Activated CD8-positive, alpha-beta T cell treated with anti-CD3 and anti-CD28 coated beads for 36 hours (primary cell): Measurements from ENCODE around the gene SLITRK6. TPM values are rescaled to one million over a fixed set of nuclear protein-coding genes. Genes with fewer than 3 reads are reported as not detected.
"Not testable (repeated sequence)": the region's sequence is repeated elsewhere in the genome, so short reads cannot be mapped to it uniquely, and the experiment has no call there.

Source experiments
- ATAC-seq: fragments of 200-7000 bp; cut with Tn5 transposase; one replicate; pipeline ENCODE4 v1.10.0; 2021; ENCODE audit warnings: mild to moderate bottlenecking, moderate library complexity
- CTCF ChIA-PET: fragments of 350-600 bp; sonication (Branson Sonifier 250); formaldehyde crosslinking; loops from one replicate; lab custom pipeline; 2021; ENCODE audit warnings: antibody characterized with exemption; lab: Charles Lee
- POLR2A ChIA-PET: fragments of 350-600 bp; sonication (Branson Sonifier 250); formaldehyde crosslinking; loops from one replicate; lab custom pipeline; 2021; ENCODE audit warnings: antibody characterized with exemption; lab: Charles Lee
- DNase-seq: peaks from one replicate; pipeline ENCODE4 v3.0.0-alpha.2; 2020
- H3K27ac Mint-ChIP-seq: one replicate; pipeline ENCODE4 v1.8.0; 2021; ENCODE audit warnings: mild to moderate bottlenecking, mixed read lengths
- H3K27me3 Mint-ChIP-seq: one replicate; pipeline ENCODE4 v1.8.0; 2021; ENCODE audit warnings: mixed read lengths
- H3K36me3 Mint-ChIP-seq: one replicate; pipeline ENCODE4 v1.8.0; 2021; ENCODE audit warnings: low read depth, mixed read lengths
- H3K4me1 Mint-ChIP-seq: one replicate; pipeline ENCODE4 v1.8.0; 2021; ENCODE audit warnings: low read depth, mixed read lengths
- H3K4me3 Mint-ChIP-seq: one replicate; pipeline ENCODE4 v1.8.0; 2021; ENCODE audit warnings: mild to moderate bottlenecking, moderate library complexity, mixed read lengths
- H3K9me3 Mint-ChIP-seq: one replicate; pipeline ENCODE4 v1.8.0; 2021; ENCODE audit warnings: mixed read lengths
- intact Hi-C: fragments of 100-400 bp; cut with micrococcal nuclease; formaldehyde crosslinking; loops from one replicate; pipeline ENCODE4 v1.10.0; 2022
- total RNA-seq, 2 experiments: library from RNA; stranded (reverse); gene quantifications; one replicate each; pipeline ENCODE4 v1.2.3, GENCODE V29; 2021
- TF ChIP-seq, protein P1 (sequence below): fragments of 200-600 bp; IDR thresholded peaks from one replicate; pipeline ENCODE4 v1.8.0; 2022; ENCODE audit warnings: antibody characterized with exemption, mild to moderate bottlenecking

Gene SLITRK6
- total RNA-seq, 2 experiments from 2014 or later = not detected

DNA sequence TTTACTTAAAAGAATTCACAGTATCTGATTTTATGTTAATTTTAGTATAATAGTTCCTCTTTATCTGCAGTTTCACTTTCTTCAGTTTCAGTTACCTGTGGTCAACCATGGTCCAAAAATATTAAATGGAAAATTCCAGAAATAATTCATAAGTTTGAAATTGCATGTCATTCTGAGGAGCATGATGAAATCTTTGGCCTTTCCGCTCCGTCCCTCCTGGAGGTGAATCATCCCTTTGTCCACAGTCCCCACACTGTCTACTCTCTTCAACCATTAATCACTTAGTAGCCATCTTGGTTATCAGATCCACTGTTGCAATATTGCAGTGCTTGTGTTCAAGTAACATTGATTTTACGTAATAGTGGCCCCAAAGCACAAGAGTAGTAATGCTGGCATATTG, 26.9 kb downstream of the SLITRK6 start:
- Mint-ChIP-seq H3K36me3 (no peaks in the 10 kb centered on the region), H3K9me3 (peaks cover 4% of the 10 kb centered on the region), H3K4me1 (no peaks in the 10 kb centered on the region), H3K27ac (no peak overlapping the region), H3K4me3 (no peak overlapping the region), H3K27me3 (no peaks in the 10 kb centered on the region)
- DNase-seq = no peak
- CTCF ChIA-PET = no interaction called here
- ATAC-seq = no peak
- intact Hi-C loops = no loop called here
- TF ChIP-seq, protein P1, sequence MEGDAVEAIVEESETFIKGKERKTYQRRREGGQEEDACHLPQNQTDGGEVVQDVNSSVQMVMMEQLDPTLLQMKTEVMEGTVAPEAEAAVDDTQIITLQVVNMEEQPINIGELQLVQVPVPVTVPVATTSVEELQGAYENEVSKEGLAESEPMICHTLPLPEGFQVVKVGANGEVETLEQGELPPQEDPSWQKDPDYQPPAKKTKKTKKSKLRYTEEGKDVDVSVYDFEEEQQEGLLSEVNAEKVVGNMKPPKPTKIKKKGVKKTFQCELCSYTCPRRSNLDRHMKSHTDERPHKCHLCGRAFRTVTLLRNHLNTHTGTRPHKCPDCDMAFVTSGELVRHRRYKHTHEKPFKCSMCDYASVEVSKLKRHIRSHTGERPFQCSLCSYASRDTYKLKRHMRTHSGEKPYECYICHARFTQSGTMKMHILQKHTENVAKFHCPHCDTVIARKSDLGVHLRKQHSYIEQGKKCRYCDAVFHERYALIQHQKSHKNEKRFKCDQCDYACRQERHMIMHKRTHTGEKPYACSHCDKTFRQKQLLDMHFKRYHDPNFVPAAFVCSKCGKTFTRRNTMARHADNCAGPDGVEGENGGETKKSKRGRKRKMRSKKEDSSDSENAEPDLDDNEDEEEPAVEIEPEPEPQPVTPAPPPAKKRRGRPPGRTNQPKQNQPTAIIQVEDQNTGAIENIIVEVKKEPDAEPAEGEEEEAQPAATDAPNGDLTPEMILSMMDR = no peak
- POLR2A ChIA-PET = no interaction called here

DNA sequence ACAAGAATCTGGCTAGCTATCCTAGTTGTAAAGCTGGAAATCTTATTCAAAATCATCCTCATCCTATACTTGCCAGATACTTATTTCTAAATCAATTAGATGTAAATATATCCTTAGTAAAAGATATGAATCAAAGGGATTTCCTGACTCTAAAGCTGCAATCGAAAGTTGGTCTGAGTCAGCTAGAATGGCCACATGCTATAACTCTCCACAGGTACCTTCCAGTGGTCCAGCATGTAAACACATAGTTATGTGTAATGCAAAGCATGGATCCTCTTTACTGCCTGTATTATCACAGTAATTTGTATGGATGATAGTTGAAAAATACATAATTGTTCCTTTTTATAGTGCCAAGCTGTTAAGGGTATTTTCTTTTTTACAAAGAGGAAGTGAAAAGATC, 27.4 kb downstream of the SLITRK6 start:
- Mint-ChIP-seq H3K9me3 (peaks cover 4% of the 10 kb centered on the region), H3K4me1 (no peaks in the 10 kb centered on the region), H3K27ac (no peak overlapping the region), H3K36me3 (no peaks in the 10 kb centered on the region), H3K27me3 (no peaks in the 10 kb centered on the region), H3K4me3 (no peak overlapping the region)
- CTCF ChIA-PET = no interaction called here
- intact Hi-C loops = no loop called here
- DNase-seq = no peak
- TF ChIP-seq, protein P1 = no peak
- POLR2A ChIA-PET = no interaction called here
- no peak for ATAC-seq

GRCh38 chr13:85768946-85769345, 30.3 kb downstream of the SLITRK6 start:
- no peaks in the 10 kb centered on the region for H3K4me1 Mint-ChIP-seq
- intact Hi-C loops = no loop called here
- POLR2A ChIA-PET = no interaction called here

DNA sequence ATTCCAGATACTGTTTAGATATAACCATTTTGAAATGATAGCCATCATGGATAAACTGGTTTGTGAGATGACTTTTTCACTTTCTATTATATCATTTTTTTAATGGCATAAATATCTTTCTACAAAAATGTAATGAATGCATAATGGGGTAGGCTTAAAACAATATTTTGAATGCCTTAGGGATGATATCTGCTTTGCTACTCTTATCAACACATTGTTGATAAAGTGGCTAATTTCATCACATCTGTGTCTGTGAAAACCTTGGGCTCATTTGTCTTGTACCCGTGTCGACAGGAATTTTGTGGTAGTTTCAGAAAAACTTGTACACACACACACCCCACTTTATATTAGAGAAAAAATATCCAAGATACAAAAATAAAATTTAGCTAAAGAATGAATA, 44.1 kb downstream of the SLITRK6 start:
- POLR2A ChIA-PET = no interaction called here
- intact Hi-C loops = no loop called here
- TF ChIP-seq, protein P1 = no peak
- CTCF ChIA-PET = no interaction called here
- no peak overlapping the region for H3K4me3 Mint-ChIP-seq
- no peak for DNase-seq
- no peaks in the 10 kb centered on the region for H3K9me3 Mint-ChIP-seq
- H3K27me3 Mint-ChIP-seq = no peaks in the 10 kb centered on the region
- no peak for ATAC-seq
- no peaks in the 10 kb centered on the region for H3K4me1 Mint-ChIP-seq
- H3K27ac Mint-ChIP-seq = no peak overlapping the region
- H3K36me3 Mint-ChIP-seq = no peaks in the 10 kb centered on the region

More at GRCh38 chr13:85768946-85769345, 30.3 kb downstream of the SLITRK6 start:
- Mint-ChIP-seq H3K36me3 (no peaks in the 10 kb centered on the region), H3K9me3 (peaks cover 2% of the 10 kb centered on the region), H3K27ac (no peak overlapping the region), H3K27me3 (no peaks in the 10 kb centered on the region), H3K4me3 (no peak overlapping the region)
- TF ChIP-seq, protein P1 = no peak
- DNase-seq = no peak
- no peak for ATAC-seq
- CTCF ChIA-PET = interaction anchor here (1.0 kb wide), 1 partner anchor 15 kb away, joined by 3 read pairs; no protein-coding TSS in a partner anchor

DNA sequence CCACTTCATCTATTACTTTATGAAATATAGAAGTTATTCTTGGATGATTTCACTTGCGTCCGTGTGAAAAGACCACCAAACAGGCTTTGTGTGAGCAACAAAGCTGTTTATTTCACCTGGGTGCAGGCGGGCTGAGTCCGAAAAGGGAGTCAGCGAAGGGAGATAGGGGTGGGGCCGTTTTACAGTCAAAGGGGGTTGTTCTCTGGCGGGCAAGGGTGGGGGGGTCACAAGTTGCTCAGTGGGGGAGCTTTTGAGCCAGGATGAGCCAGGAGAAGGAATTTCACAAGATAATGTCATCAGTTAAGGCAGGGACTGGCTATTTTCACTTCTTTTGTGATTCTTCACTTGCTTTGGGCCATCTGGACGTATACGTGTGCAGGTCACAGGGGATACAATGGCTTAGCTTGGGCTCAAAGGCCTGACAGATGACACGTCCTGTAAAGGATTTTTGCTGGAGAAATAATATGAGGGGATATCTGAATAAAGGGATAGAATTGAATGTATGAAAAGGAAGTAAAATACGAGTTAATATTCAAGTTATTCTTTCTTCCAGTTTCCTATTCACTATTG, 55.9 kb downstream of the SLITRK6 start:
- H3K36me3 Mint-ChIP-seq, H3K4me1 Mint-ChIP-seq, DNase-seq, intact Hi-C loops, H3K4me3 Mint-ChIP-seq, CTCF ChIA-PET, ATAC-seq, H3K27me3 Mint-ChIP-seq, POLR2A ChIA-PET, H3K9me3 Mint-ChIP-seq, H3K27ac Mint-ChIP-seq: not testable (repeated sequence)
